OCI-LY7 (cell line): ENCODE data around the gene PCBP3.
"Not testable (repeated sequence)": the region's sequence is repeated elsewhere in the genome, so short reads cannot be mapped to it uniquely, and the experiment has no call there.

Experiments used
- EZH2phosphoT487 ChIP-seq: fragments of 200-600 bp; sonication (generic); IDR thresholded peaks from 2 replicates; pipeline ENCODE4 v1.6.1; 2018; ENCODE audit warnings: low read depth, borderline replicate concordance, mild to moderate bottlenecking, mixed run types, antibody characterized with exemption, low read length, moderate library complexity, mixed read lengths
- TF ChIP-seq, protein P1 (sequence below): fragments of 200-600 bp; sonication (generic); conservative IDR thresholded peaks from 2 replicates; pipeline ENCODE4 v1.5.1; 2014; ENCODE audit warnings: mild to moderate bottlenecking, antibody characterized with exemption, low read length, moderate library complexity, mixed read lengths

- TF ChIP-seq EZH2phosphoT487: not testable (repeated sequence)
- TF ChIP-seq, protein P1, sequence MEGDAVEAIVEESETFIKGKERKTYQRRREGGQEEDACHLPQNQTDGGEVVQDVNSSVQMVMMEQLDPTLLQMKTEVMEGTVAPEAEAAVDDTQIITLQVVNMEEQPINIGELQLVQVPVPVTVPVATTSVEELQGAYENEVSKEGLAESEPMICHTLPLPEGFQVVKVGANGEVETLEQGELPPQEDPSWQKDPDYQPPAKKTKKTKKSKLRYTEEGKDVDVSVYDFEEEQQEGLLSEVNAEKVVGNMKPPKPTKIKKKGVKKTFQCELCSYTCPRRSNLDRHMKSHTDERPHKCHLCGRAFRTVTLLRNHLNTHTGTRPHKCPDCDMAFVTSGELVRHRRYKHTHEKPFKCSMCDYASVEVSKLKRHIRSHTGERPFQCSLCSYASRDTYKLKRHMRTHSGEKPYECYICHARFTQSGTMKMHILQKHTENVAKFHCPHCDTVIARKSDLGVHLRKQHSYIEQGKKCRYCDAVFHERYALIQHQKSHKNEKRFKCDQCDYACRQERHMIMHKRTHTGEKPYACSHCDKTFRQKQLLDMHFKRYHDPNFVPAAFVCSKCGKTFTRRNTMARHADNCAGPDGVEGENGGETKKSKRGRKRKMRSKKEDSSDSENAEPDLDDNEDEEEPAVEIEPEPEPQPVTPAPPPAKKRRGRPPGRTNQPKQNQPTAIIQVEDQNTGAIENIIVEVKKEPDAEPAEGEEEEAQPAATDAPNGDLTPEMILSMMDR: not testable (repeated sequence)
Observed at GRCh38 chr21:45626127-45626526, 17.4 kb upstream of the PCBP3 start.
